Esophagus muscularis mucosa (tissue), 4 donors: ENCODE results near the gene CACNB1.

Source experiments
- EP300 ChIP-seq: sonication (generic); formaldehyde crosslinking; IDR thresholded peaks from one replicate; pipeline ENCODE4 v1.6.1; 2017; ENCODE audit warnings: antibody characterized with exemption
- POLR2A ChIP-seq: fragments of 450-650 bp; IDR thresholded peaks from one replicate; pipeline ENCODE4 v1.6.1; 2017; ENCODE audit warnings: antibody characterized with exemption, moderate library complexity, mild to moderate bottlenecking, low read depth
- TF ChIP-seq, protein P1 (sequence below), 3 experiments: fragments of 200-600 bp in 2 of 3; fragments of 450-650 bp in 1 of 3; sonication (generic) in 2 of 3; IDR thresholded peaks; one replicate each; pipeline ENCODE4 v1.5.1; 2017 to 2019; ENCODE audit warnings: antibody characterized with exemption in 3 of 3, mild to moderate bottlenecking in 2 of 3, moderate library complexity in 1 of 3

DNA sequence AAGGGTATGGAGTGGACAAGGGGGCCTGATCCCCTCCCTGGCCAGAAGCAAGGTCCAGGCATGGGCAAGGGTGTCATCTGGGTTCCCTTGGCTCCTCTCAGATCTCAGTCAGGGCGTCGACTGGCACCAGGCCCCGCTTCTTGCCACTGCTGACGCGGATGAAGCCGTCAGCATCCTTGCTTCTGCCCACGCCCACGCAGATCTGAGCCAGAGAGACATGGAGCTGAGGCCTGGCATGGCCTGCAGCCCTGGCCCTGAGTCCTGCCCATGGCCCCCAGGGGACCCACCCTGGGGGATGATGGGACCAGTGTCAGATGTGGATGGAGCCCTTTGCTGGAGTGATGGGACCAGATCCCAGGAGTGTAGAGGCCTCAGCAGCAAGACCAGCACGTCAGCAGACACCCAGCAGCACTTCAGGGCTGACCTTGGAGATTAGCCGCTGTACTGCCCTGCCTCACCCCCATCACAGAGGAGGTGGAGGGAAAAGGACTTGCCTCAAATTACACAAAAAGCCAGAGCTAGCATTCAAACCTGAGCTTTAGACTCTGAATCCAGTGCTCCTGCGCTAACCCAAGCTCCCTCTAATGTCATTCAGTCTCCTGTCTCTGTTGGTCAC is 14.8 kb upstream of the CACNB1 start:
- TF ChIP-seq POLR2A (no peak), EP300 (no peak)
- TF ChIP-seq, protein P1, sequence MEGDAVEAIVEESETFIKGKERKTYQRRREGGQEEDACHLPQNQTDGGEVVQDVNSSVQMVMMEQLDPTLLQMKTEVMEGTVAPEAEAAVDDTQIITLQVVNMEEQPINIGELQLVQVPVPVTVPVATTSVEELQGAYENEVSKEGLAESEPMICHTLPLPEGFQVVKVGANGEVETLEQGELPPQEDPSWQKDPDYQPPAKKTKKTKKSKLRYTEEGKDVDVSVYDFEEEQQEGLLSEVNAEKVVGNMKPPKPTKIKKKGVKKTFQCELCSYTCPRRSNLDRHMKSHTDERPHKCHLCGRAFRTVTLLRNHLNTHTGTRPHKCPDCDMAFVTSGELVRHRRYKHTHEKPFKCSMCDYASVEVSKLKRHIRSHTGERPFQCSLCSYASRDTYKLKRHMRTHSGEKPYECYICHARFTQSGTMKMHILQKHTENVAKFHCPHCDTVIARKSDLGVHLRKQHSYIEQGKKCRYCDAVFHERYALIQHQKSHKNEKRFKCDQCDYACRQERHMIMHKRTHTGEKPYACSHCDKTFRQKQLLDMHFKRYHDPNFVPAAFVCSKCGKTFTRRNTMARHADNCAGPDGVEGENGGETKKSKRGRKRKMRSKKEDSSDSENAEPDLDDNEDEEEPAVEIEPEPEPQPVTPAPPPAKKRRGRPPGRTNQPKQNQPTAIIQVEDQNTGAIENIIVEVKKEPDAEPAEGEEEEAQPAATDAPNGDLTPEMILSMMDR (IDR thresholded peaks at IDR 0.05): no peak
